Endothelial cell of umbilical vein (primary cell): ENCODE results near the gene KDM4B. TPM values are rescaled to one million over a fixed set of nuclear protein-coding genes. Genes with fewer than 3 reads are reported as not detected.

Experiments
- BruUV-seq: library from RNA; stranded (reverse); fragments of 400-500 nt; replicated peaks from 2 replicates; lab custom pipeline; 2021; lab: Mats Ljungman, UMichigan
- CTCF ChIA-PET: fragments of 300-600, 350-600 bp; sonication (Branson Sonifier 250); formaldehyde crosslinking; loops from one replicate; lab custom pipeline; 2021; ENCODE audit warnings: antibody characterized with exemption, inconsistent platforms; lab: Charles Lee
- POLR2A ChIA-PET: fragments of 300-600, 350-600 bp; sonication (Branson Sonifier 250); formaldehyde crosslinking; loops from one replicate; lab custom pipeline; 2021; ENCODE audit warnings: antibody characterized with exemption, inconsistent platforms; lab: Charles Lee
- DNase-seq: peaks from one replicate; pipeline ENCODE4 v3.0.0-alpha.2; 2011; ENCODE audit warnings: low read depth, low spot score
- FAIRE-seq: peaks from 2 replicates; lab custom pipeline; 2011; peaks lifted over from hg19 to GRCh38; lab: Jason Lieb, UNC
- H2AFZ ChIP-seq: 2 replicates; pipeline ENCODE4 v1.6.0; 2012; ENCODE audit warnings: low read depth, low read length, control low read depth, inconsistent platforms
- H3K27ac ChIP-seq: 2 replicates; pipeline ENCODE4 v1.5.1; 2011; ENCODE audit warnings: low read depth, mild to moderate bottlenecking, control low read depth, low read length, moderate library complexity; ENCODE audit not compliant: insufficient read depth
- H3K27me3 ChIP-seq, 2 experiments: 2 replicates each; pipeline versions ENCODE4 v1.6.0 to v1.6.1; 2011; ENCODE audit warnings: low read length in 2 of 2, mixed read lengths in 1 of 2; ENCODE audit not compliant: control insufficient read depth in 2 of 2, insufficient read depth in 2 of 2
- H3K36me3 ChIP-seq, 2 experiments: 2 replicates in 1 of 2; 3 replicates in 1 of 2; pipeline ENCODE4 v1.5.1; 2011; ENCODE audit warnings: low read length in 2 of 2, mild to moderate bottlenecking in 1 of 2, moderate library complexity in 1 of 2; ENCODE audit not compliant: control insufficient read depth in 2 of 2, insufficient read depth in 2 of 2; ENCODE audit errors: extremely low read depth in 1 of 2
- H3K4me1 ChIP-seq: 3 replicates; pipeline ENCODE4 v1.5.1; 2011; ENCODE audit warnings: mild to moderate bottlenecking, low read length; ENCODE audit not compliant: control insufficient read depth, insufficient read depth; ENCODE audit errors: extremely low read depth
- H3K4me2 ChIP-seq: 2 replicates; pipeline ENCODE4 v1.6.1; 2011; ENCODE audit warnings: low read length, control low read depth, mixed read lengths; ENCODE audit not compliant: insufficient read depth
- H3K4me3 ChIP-seq, 3 experiments: fragments of 200-600 bp in 1 of 3; sonication (generic), shearing (Covaris generic) in 1 of 3; replicated peaks in 1 of 3; 2 replicates each; pipeline ENCODE4 v1.5.1; 2011 to 2016; ENCODE audit warnings: control low read depth in 3 of 3, low read length in 3 of 3, mild to moderate bottlenecking in 2 of 3, inconsistent platforms in 1 of 3, low read depth in 1 of 3, moderate library complexity in 1 of 3; ENCODE audit not compliant: insufficient read depth in 1 of 3
- H3K79me2 ChIP-seq: 2 replicates; pipeline ENCODE4 v1.6.0; 2012; ENCODE audit warnings: low read length, inconsistent platforms; ENCODE audit not compliant: control insufficient read depth, insufficient read depth
- H3K9ac ChIP-seq: replicated peaks from 2 replicates; pipeline ENCODE3; 2011; ENCODE audit warnings: low read length, control low read depth; ENCODE audit not compliant: insufficient read depth; ENCODE audit errors: extremely low read depth
- H3K9me1 ChIP-seq: replicated peaks from 3 replicates; pipeline ENCODE4 v1.6.0; 2011; ENCODE audit warnings: mild to moderate bottlenecking, low read length; ENCODE audit not compliant: control insufficient read depth, insufficient read depth; ENCODE audit errors: extremely low read depth
- H3K9me3 ChIP-seq: replicated peaks from 2 replicates; pipeline ENCODE4 v1.5.1; 2012; ENCODE audit warnings: low read length, inconsistent platforms; ENCODE audit not compliant: control insufficient read depth, insufficient read depth
- H4K20me1 ChIP-seq: replicated peaks from 2 replicates; pipeline ENCODE3; 2011; ENCODE audit warnings: mild to moderate bottlenecking, low read length; ENCODE audit not compliant: control insufficient read depth, insufficient read depth; ENCODE audit errors: extremely low read depth
- EZH2 ChIP-seq: IDR thresholded peaks from 2 replicates; pipeline ENCODE4 v1.6.1; 2012; ENCODE audit warnings: borderline replicate concordance, low read depth, mild to moderate bottlenecking, moderate library complexity, low read length, inconsistent platforms; ENCODE audit not compliant: severe bottlenecking
- FOS ChIP-seq: IDR thresholded peaks from 2 replicates; pipeline ENCODE4 v1.6.1; 2011; ENCODE audit warnings: mild to moderate bottlenecking, low read length, moderate library complexity, borderline replicate concordance; ENCODE audit not compliant: insufficient read depth
- GATA2 ChIP-seq: IDR thresholded peaks from 2 replicates; pipeline ENCODE4 v1.7.0; 2011; ENCODE audit warnings: low read depth, mild to moderate bottlenecking, moderate library complexity, mixed read lengths, low read length; ENCODE audit not compliant: insufficient read length, insufficient read depth
- JUN ChIP-seq: IDR thresholded peaks from 2 replicates; pipeline ENCODE4 v1.6.1; 2011; ENCODE audit warnings: borderline replicate concordance, low read depth; ENCODE audit not compliant: insufficient read length, insufficient read depth
- MYC ChIP-seq: IDR thresholded peaks from one replicate; pipeline ENCODE4 v1.6.1; 2011; ENCODE audit warnings: mild to moderate bottlenecking, low read depth, low read length
- POLR2A ChIP-seq: IDR thresholded peaks from 2 replicates; pipeline ENCODE4 v1.6.1; 2012; ENCODE audit warnings: low read depth, mild to moderate bottlenecking, control low read depth, low read length
- POLR2AphosphoS5 ChIP-seq: IDR thresholded peaks from 2 replicates; pipeline ENCODE4 v1.6.1; 2012; ENCODE audit warnings: low read depth, mild to moderate bottlenecking, control low read depth, low read length, moderate library complexity; ENCODE audit not compliant: insufficient read depth
- dilution Hi-C: fragments of 300-500 bp; cut with MboI; formaldehyde crosslinking; loops from one replicate; pipeline ENCODE4 v1.15.0; 2019; ENCODE audit warnings: low sequenced_read_pairs; ENCODE audit not compliant: extremely low pct_ligation_motif_present
- intact Hi-C: fragments of 100-400 bp; cut with micrococcal nuclease; formaldehyde crosslinking; loops from one replicate; pipeline ENCODE4 v1.10.0; 2022
- polyA plus RNA-seq, 4 experiments: library from polyadenylated mRNA; depleted of rRNA in 3 of 4; stranded (reverse) in 3 of 4; unstranded in 1 of 4; fragments of >200 nt; gene quantifications; 2 replicates each; pipeline versions ENCODE4 v1.2.1 to v1.2.3, GENCODE V29; 2011 to 2012; ENCODE audit warnings: missing spikeins in 1 of 4
- total RNA-seq: library from RNA; stranded (reverse); gene quantifications from 2 replicates; pipeline ENCODE4 v1.2.3, GENCODE V29; 2021
- TF ChIP-seq, protein P1 (sequence below): IDR thresholded peaks from 2 replicates; pipeline ENCODE4 v1.6.1; 2011; ENCODE audit not compliant: insufficient read depth, insufficient read length
- TF ChIP-seq, protein P2 (sequence below), 2 donors: IDR thresholded peaks; 1 replicate in 1 of 2; 2 replicates in 1 of 2; pipeline ENCODE4 v1.5.1; 2011; ENCODE audit warnings: low read length in 2 of 2, mild to moderate bottlenecking in 2 of 2, moderate library complexity in 2 of 2, control low read depth in 1 of 2, inconsistent platforms in 1 of 2, low read depth in 1 of 2; ENCODE audit not compliant: insufficient read depth in 1 of 2; ENCODE audit errors: extremely low read depth in 1 of 2

Gene KDM4B
- total and polyA plus RNA-seq, 2 donors (not counting 3 experiments of a cell fraction or from before 2014, with no cell fraction given), result 12.4 to 37.2 TPM

GRCh38 chr19:5020368-5020767, 51.5 kb downstream of the KDM4B start:
- H3K4me1 ChIP-seq, result no peaks in the 10 kb centered on the region
- no peaks in the 10 kb centered on the region for H4K20me1 ChIP-seq
- H3K9ac ChIP-seq, result no peak overlapping the region
- no peak overlapping the region for H3K4me2 ChIP-seq
- H3K9me3 ChIP-seq, result no peaks in the 10 kb centered on the region
- H3K4me3 ChIP-seq, result no peak overlapping the region
- no peak for FAIRE-seq
- ChIA-PET POLR2A (no interaction called here), CTCF (no interaction called here)
- no peaks in the 10 kb centered on the region for H3K27me3 ChIP-seq
- DNase-seq, result no peak
- BruUV-seq, result no TSS peak
- peaks cover 0 to 10% of the 10 kb centered on the region in 2 experiments for H3K36me3 ChIP-seq
- peaks cover 21% of the 10 kb centered on the region for H3K79me2 ChIP-seq
- dilution Hi-C loops (no loop called here), intact Hi-C loops (no loop called here)
- H3K27ac ChIP-seq, result no peak overlapping the region
- TF ChIP-seq JUN (no peak), POLR2A (no peak), FOS (no peak), GATA2 (no peak), POLR2AphosphoS5 (no peak), EZH2 (no peak), MYC (no peak)
- TF ChIP-seq, protein P1, sequence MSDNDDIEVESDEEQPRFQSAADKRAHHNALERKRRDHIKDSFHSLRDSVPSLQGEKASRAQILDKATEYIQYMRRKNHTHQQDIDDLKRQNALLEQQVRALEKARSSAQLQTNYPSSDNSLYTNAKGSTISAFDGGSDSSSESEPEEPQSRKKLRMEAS, result no peak
- TF ChIP-seq, protein P2, sequence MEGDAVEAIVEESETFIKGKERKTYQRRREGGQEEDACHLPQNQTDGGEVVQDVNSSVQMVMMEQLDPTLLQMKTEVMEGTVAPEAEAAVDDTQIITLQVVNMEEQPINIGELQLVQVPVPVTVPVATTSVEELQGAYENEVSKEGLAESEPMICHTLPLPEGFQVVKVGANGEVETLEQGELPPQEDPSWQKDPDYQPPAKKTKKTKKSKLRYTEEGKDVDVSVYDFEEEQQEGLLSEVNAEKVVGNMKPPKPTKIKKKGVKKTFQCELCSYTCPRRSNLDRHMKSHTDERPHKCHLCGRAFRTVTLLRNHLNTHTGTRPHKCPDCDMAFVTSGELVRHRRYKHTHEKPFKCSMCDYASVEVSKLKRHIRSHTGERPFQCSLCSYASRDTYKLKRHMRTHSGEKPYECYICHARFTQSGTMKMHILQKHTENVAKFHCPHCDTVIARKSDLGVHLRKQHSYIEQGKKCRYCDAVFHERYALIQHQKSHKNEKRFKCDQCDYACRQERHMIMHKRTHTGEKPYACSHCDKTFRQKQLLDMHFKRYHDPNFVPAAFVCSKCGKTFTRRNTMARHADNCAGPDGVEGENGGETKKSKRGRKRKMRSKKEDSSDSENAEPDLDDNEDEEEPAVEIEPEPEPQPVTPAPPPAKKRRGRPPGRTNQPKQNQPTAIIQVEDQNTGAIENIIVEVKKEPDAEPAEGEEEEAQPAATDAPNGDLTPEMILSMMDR (IDR thresholded peaks at IDR 0.05; ENCODE audit: extremely low read depth in 1 of 2, insufficient read depth in 1 of 2, low read depth in 1 of 2, low read length in 2 of 2), result no peak
- H2AFZ ChIP-seq, result no peak overlapping the region
- no peaks in the 10 kb centered on the region for H3K9me1 ChIP-seq
